HUDEP-2 (cell line): ENCODE results near the gene PRKCE.

Source experiments
- DNase-seq, 76 experiments: peaks; one replicate each; lab custom pipeline; 2025; ENCODE audit not compliant: unreplicated experiment in 76 of 76; lab: John Stamatoyannopoulos, UW

Gene PRKCE

GRCh38 chr2:46079985-46080560, 428.6 kb downstream of the PRKCE start:
- DNase-seq = no peak

- DNase-seq = no peak
Observed at GRCh38 chr2:46082531-46083485, 431.3 kb downstream of the PRKCE start.

- no peak for DNase-seq
Observed at GRCh38 chr2:46086578-46087070, 435.1 kb downstream of the PRKCE start.

- no peak for DNase-seq
Observed at GRCh38 chr2:46087492-46087891, 436.0 kb downstream of the PRKCE start.

GRCh38 chr2:46091004-46091403, 439.5 kb downstream of the PRKCE start:
- DNase-seq = no peak

- no peak for DNase-seq
Observed at GRCh38 chr2:46091961-46092667, 440.6 kb downstream of the PRKCE start.

GRCh38 chr2:46094689-46095088, 443.2 kb downstream of the PRKCE start:
- no peak for DNase-seq

GRCh38 chr2:46095830-46096229, 444.4 kb downstream of the PRKCE start:
- no peak for DNase-seq

GRCh38 chr2:46096260-46096659, 444.8 kb downstream of the PRKCE start:
- DNase-seq = no peak

- no peak for DNase-seq
Observed at GRCh38 chr2:46097714-46098480, 446.4 kb downstream of the PRKCE start.

- DNase-seq = no peak
Observed at GRCh38 chr2:46098621-46099062, 447.2 kb downstream of the PRKCE start.

- no peak for DNase-seq
Observed at GRCh38 chr2:46101557-46102220, 450.2 kb downstream of the PRKCE start.

- DNase-seq = no peak
Observed at GRCh38 chr2:46106690-46107089, 455.2 kb downstream of the PRKCE start.

- DNase-seq = no peak
Observed at GRCh38 chr2:46114996-46115395, 463.5 kb downstream of the PRKCE start.

- DNase-seq = no peak
Observed at GRCh38 chr2:46116150-46116549, 464.7 kb downstream of the PRKCE start.

- DNase-seq = no peak
Observed at GRCh38 chr2:46116553-46116991, 465.1 kb downstream of the PRKCE start.

GRCh38 chr2:46117379-46117778, 465.9 kb downstream of the PRKCE start:
- DNase-seq = no peak

- DNase-seq = no peak
Observed at GRCh38 chr2:46117994-46118393, 466.5 kb downstream of the PRKCE start.

GRCh38 chr2:46118656-46119371, 467.3 kb downstream of the PRKCE start:
- no peak for DNase-seq
